ENCODE data around the gene IDI2.
"Not testable (repeated sequence)": the region's sequence is repeated elsewhere in the genome, so short reads cannot be mapped to it uniquely, and the experiment has no call there.

Gene IDI2

DNA sequence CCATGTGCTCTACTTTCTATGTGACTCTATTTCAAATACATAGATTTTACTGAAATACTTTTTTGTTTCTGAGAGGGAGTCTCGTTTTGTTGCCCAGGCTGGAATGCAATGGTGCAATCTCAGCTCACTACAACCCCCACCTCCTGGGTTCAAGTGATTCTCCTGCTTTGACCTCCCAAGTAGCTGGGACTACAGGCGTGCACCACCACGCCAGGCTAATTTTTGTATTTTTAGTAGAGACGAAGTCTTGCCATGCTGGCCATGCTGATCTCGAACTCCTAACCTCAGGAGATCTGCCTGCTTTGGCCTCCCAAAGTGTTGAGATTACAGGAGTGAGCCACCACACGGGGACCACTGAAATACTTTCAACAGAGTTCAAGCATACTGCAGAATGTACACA is 19.8 kb upstream of the IDI2 start:
- no peak for DNase-seq

DNA sequence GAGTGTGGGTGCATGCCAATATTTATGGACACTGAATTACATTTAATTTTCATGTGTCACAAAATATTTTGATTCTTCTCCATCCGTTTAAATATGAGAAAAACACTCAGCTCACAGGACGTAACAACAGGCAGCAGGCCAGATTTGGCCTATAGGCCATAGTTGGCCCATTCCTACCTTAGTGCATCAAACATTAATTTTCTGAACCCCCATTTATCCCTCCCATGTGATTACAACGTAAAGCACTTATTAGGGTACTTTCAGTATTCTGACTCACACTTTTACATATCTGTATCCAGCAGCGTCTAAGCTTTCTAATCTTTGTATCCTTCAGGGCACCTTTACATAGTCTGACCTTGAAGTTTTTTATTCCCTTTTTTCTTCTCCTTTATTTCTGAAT is 19.3 kb upstream of the IDI2 start:
- DNase-seq = no peak

- DNase-seq = no peak
Observed at GRCh38 chr10:1044146-1044545, 18.5 kb upstream of the IDI2 start.

DNA sequence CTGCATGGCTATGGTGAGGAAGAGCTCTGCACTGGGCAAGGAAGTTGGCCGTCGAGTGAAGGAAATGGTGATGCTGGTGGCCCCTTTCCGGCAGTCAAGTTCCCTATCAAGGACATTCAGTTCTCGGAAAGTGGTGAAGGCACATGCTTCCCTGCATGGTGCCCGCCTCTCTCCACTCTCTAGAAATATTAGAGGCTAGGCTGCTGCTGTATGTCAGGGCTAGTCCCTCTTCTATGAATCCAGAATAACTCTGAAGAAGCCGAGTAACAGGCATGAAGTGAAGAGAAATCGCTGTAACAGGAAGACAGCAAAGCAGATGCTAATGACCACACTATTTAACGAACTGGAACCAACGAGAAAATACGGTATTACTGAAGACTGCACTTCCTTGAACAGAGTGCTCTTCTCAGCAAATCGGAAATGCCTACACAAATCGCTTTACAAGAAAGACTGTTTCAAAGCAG is 17.9 kb upstream of the IDI2 start:
- DNase-seq = no peak

GRCh38 chr10:1041514-1041913 is 15.9 kb upstream of the IDI2 start:
- DNase-seq = no peak

DNA sequence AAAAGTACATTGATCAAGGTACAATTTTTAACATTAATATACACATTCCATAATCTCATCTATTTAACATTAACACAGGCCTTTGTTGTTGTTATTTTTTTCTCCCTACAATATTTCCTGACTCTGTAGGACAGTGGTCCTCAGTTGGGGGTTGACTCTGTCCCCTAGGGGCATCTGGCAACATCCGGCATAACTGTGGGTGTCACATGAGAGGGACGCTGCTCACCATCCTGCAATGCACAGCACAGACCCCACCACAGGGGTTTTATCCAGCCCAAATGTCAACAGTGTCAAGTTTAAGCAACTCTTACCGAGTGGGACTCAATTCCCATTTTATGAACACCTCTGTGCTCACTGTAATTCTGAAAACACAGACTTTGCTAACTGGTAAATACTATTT is 14.5 kb upstream of the IDI2 start:
- no peak for DNase-seq

- not testable (repeated sequence) for DNase-seq
Observed at GRCh38 chr10:1038769-1039168, 13.1 kb upstream of the IDI2 start.

- DNase-seq = no peak
Observed at GRCh38 chr10:1037098-1037497, 11.4 kb upstream of the IDI2 start.

- no peak for DNase-seq
Observed at GRCh38 chr10:1036341-1036791, 10.7 kb upstream of the IDI2 start.

DNA sequence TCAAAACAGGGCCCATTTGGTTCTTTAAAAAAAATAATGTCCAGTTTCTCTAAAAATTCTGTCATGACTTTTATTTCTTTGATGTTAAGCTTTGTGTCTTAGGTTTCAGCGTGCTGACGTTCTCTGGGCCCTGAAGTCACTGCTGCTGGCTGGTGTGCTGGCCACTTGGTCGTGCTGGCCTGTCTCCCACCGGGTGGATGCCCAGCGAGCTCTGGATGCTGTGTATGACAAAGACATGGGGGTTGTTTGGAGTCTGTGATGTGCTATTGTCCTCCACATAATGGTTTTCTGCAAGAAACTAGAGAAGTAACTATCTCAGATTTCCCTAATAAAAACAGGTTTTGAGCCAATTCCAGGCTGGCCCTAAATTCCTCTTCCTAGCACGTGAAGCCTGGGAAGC is 9.5 kb upstream of the IDI2 start:
- DNase-seq = no peak

DNA sequence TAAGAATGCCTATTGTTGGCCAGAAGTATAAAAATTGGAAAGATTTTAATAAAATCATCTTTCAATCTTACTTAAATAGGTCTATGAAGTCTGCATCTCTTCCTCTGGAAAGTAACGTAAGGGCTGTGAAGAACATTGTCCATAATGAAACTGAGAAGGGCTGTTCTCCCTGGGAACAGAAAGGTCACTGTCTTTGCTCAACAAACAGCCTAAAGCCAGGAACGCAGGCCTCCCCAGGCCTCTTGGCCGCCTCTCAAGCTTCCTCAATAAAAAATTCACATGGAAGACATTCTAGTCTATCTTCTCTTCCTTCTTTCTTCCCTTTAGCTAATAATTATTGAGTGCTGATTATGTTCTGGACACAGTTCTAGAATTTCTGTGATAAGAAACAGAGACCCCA is 9.1 kb upstream of the IDI2 start:
- no peak for DNase-seq

DNA sequence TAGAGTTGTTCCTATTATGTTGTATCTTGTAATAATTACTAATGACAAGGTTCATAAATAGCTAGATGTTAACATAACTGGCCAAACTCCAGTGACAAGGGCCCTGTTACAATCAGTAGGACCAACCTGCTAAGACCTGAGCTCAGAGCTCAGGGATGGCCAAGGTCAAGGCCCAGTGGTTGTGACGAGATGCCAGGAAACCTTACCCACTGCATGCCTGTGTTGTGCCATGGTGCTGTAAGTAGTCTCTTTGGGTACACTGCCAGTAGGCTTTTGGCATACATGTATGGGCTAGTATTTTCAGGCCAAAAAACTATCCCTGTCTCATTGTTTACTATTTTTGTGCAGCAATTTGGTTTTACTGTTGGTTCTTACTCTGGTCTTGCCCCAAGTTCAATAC is 7.9 kb upstream of the IDI2 start:
- DNase-seq = no peak

GRCh38 chr10:1029838-1030237 is 4.2 kb upstream of the IDI2 start:
- DNase-seq = no peak

- DNase-seq = no peak
Observed at GRCh38 chr10:1026578-1026977, 919 bp upstream of the IDI2 start.

DNA sequence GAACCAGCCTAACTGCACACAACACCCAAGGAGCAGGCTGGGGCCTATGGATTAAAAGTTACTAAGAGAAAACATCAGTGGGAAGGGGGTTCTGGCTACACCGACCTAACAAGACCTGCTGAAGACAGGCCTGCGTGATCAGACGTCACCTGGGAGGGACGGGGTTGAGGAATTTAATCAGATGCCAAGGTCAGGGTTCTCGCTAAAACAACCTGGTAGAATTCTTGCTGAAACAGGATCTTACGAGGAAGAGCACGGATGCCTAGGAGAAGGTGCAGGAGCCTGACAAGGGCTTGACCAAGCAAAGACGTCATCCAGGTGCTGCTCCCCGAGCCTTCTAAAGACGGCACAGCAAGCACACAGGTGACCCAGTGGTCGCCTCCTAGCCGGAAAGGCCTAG is 1.6 kb downstream of the IDI2 start:
- no peak for DNase-seq

- no peak for DNase-seq
Observed at GRCh38 chr10:1022413-1022812, 3.2 kb downstream of the IDI2 start.

- DNase-seq = no peak
Observed at GRCh38 chr10:1020958-1021357, 4.7 kb downstream of the IDI2 start.

DNA sequence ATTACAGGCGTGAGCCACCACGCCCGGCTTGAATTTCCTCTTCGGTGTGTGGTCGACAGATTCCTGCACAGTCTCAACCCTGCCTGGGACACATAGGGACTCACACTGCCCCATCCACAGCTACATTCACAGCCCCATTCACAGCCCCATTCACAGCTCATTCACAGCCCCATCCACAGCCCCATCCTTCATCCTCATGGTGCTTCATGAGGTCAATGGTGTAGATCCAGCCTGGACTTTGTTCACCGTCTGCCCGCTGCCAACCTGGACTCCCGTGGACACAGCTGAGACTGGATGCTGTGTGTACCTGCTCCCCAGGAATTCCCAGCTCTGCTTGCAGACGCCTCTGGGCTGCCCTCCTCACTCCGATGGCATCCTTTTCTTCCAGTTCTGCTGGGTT is 5.2 kb downstream of the IDI2 start:
- DNase-seq = no peak

DNA sequence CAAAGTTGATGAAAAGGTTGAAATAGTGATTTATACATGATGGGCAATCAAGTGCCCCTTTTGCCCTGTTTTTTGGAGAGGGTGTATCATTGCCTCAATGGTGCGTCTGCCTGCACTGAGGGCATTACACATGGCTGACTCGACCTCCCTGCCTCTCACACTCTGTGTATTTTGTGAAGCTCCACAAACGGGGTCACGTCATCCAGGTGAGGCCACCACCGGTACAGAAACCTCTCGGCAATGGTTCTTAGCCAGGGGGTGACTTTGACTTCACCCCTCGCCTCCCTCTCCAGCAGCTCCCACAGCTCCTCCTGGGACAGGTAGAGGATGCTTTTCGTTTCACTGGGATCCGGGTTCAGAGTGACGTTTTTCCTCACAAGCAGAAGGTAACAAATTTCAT is 6.3 kb downstream of the IDI2 start:
- DNase-seq = no peak

- DNase-seq = no peak
Observed at GRCh38 chr10:1015688-1016087, 10.0 kb downstream of the IDI2 start.

DNA sequence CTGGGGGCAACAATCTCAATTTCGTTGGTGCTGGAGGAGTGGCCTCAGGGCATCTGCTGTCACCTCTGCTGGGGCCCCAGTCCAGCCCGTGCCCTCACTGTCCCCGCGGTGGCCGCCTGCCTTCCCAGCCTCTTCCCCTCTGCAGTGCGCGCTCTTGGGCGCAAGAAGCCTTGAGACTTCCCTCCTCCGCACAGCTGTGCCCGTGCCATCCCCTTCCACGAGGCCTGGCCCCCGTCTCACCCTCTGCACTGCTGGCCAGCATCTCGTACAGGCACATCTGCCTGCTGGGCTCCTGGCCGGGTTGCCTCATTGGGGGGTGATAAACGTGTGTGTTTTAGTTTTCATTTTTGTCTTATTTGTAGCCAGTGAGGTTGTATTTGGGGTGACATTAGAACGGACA is 14.0 kb downstream of the IDI2 start:
- no peak for DNase-seq

DNA sequence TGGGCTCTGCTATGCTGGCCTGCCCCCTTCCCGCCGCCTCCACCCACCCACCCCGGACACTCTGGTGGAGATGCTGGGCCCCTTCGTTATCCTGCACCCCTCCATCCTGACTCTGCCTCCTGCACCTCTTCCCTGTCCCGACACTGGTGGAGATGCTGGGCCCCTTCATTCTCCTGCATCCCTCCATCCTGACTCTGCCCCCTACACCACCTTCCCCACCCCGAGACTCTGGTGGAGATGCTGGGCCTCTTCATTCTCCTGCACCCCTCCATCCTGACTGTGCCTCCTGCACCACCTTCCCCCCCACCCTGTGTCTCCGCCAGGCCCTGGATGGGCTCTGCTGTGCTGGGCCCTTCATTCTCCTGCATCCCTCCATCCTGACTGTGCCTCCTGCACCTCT is 15.0 kb downstream of the IDI2 start:
- DNase-seq = no peak

GRCh38 chr10:1009947-1010346 is 15.7 kb downstream of the IDI2 start:
- DNase-seq = not testable (repeated sequence)

DNA sequence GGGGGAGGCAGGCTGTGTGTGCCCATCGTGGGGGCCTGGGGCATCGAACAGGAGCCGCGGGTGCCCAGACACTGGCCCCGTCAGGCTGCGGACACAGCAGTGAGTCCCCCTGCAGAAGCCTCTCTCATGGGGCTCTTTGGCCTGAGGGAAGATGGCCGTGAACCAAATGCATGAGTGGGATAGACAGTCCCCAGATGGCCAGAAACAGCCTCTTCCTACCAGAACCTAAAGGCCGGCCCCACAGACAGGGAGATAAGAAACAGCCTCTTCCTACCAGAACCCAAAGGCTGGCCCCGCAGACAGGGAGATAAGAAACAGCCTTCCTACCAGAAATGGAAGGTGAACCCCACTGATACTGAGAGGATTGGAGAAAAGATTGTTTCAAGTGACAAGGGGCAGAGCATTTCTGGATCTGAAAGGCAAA is 16.6 kb downstream of the IDI2 start:
- DNase-seq = no peak

DNA sequence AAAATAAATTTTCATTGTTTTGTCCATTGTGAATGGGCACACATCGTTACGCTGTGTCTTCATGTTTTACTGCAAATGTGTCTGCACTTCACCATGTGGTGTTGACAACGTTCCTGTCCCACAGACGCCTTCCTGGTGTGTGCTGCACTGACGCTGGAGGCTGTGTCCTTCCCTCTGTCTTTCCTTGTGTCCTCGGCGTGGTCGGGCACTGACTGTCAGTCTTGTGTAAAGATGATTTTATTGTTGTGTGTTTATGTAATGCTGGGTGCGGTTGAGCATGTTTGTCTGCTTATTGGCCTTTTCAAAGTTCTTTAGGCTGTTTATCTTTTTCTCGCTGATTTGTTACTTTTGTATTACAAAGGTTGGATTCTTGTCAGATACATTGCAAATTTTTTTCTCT is 18.1 kb downstream of the IDI2 start:
- DNase-seq = no peak

DNA sequence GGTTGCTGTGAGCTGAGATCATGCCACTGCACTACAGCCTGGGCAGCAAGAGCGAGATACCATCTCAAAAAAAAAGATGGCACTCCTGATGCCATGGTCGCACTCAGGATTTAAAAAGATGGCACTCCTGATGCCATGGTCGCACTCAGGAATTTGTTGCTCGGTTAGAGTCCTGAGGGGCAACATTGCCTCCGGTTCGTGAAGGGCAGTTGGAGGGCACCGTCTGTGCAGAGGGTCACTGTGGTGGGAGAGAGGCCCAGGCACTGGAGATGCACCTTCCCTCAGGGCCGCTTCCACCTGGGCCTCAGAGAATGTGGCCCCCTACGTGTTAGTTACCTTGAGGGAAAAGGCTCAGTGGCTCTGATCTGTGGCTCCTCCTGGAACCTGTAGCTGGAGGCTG is 19.1 kb downstream of the IDI2 start:
- DNase-seq = no peak
